Astrocyte of the spinal cord (primary cell): ENCODE measurements around the gene TMED4.

Experiments
- DNase-seq: peaks from one replicate; pipeline ENCODE4 v3.0.0; 2011; ENCODE audit warnings: low read depth, low spot score
- H3K4me3 ChIP-seq: 2 replicates; pipeline ENCODE4 v1.5.1; 2011; ENCODE audit warnings: low read depth, mild to moderate bottlenecking, low read length, moderate library complexity
- CTCF ChIP-seq: IDR thresholded peaks from 2 replicates; pipeline ENCODE4 v1.5.1; 2012; ENCODE audit warnings: low read depth, mild to moderate bottlenecking, low read length, inconsistent platforms
- in situ Hi-C: cut with HindIII; loops from 2 replicates; pipeline ENCODE4 v1.10.0; 2017; ENCODE audit warnings: low sequenced_read_pairs

Gene TMED4

GRCh38 chr7:44549457-44549856 is 32.6 kb downstream of the TMED4 start:
- H3K4me3 ChIP-seq = no peak overlapping the region
- in situ Hi-C loops = no loop called here
- no peak for TF ChIP-seq CTCF
- DNase-seq = no peak

- H3K4me3 ChIP-seq = no peak overlapping the region
- in situ Hi-C loops = no loop called here
- DNase-seq = no peak
- TF ChIP-seq CTCF = no peak
These were observed 33.1 kb downstream of the TMED4 start for GRCh38 chr7:44548893-44549292.

- no peak overlapping the region for H3K4me3 ChIP-seq
- in situ Hi-C loops = no loop called here
- no peak for TF ChIP-seq CTCF
- DNase-seq = peak; percentile 34
These were observed 34.3 kb downstream of the TMED4 start for GRCh38 chr7:44547536-44548231.

- DNase-seq = no peak
- H3K4me3 ChIP-seq = no peak overlapping the region
- no peak for TF ChIP-seq CTCF
- in situ Hi-C loops = no loop called here
These were observed 40.0 kb downstream of the TMED4 start for GRCh38 chr7:44541876-44542610.

- TF ChIP-seq CTCF = no peak
- in situ Hi-C loops = no loop called here
- no peak for DNase-seq
These were observed 40.8 kb downstream of the TMED4 start, which contains the start of gene NPC1L1 for GRCh38 chr7:44541028-44541869. NPC1L1 (minus strand) TSS chr7:44541330; CDS start chr7:44541259, 71 bp downstream.

GRCh38 chr7:44540592-44541027 is 41.4 kb downstream of the TMED4 start:
- no peak for DNase-seq
- in situ Hi-C loops = no loop called here
- H3K4me3 ChIP-seq = no peak overlapping the region
- TF ChIP-seq CTCF = no peak

More at GRCh38 chr7:44541028-44541869, 40.8 kb downstream of the TMED4 start, which contains the start of gene NPC1L1:
- H3K4me3 ChIP-seq = no peak within 1 kb of the TSS
